ENCODE results near the gene SGO2.

SGO2 gene

DNA sequence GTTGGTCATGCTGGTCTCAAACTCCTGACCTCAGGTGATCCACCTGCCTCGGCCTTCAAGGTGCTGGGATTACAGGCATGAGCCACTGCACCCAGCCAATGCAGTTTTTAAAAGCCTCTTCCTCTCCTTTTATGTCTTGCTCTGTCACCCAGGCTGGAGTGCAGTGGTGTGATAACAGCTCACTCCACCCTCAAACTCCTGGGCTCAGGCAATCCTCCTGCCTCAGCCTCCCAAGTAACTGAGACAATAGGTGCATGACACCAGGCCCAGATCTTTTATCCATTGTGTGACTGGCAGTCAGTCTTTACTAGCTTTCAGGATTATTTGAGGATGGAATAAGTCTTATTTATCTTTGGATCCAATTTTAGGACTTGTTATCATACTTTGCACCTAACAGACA, 29.3 kb upstream of the SGO2 start:
- TF ChIP-seq, protein P1, sequence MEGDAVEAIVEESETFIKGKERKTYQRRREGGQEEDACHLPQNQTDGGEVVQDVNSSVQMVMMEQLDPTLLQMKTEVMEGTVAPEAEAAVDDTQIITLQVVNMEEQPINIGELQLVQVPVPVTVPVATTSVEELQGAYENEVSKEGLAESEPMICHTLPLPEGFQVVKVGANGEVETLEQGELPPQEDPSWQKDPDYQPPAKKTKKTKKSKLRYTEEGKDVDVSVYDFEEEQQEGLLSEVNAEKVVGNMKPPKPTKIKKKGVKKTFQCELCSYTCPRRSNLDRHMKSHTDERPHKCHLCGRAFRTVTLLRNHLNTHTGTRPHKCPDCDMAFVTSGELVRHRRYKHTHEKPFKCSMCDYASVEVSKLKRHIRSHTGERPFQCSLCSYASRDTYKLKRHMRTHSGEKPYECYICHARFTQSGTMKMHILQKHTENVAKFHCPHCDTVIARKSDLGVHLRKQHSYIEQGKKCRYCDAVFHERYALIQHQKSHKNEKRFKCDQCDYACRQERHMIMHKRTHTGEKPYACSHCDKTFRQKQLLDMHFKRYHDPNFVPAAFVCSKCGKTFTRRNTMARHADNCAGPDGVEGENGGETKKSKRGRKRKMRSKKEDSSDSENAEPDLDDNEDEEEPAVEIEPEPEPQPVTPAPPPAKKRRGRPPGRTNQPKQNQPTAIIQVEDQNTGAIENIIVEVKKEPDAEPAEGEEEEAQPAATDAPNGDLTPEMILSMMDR (IDR thresholded peaks at IDR 0.05; ENCODE audit: low read depth, low read length): no peak
- no peaks in the 10 kb centered on the region for H3K36me3 ChIP-seq
- H3K9me3 ChIP-seq: no peaks in the 10 kb centered on the region
- no peaks in the 10 kb centered on the region for H3K27me3 ChIP-seq
- no peaks in the 10 kb centered on the region; the same call in 1 of the 2 replicates for H3K4me1 ChIP-seq
- no peak for DNase-seq
- no peak overlapping the region for H3K4me3 ChIP-seq (ENCODE audit: low read depth, low read length)

DNA sequence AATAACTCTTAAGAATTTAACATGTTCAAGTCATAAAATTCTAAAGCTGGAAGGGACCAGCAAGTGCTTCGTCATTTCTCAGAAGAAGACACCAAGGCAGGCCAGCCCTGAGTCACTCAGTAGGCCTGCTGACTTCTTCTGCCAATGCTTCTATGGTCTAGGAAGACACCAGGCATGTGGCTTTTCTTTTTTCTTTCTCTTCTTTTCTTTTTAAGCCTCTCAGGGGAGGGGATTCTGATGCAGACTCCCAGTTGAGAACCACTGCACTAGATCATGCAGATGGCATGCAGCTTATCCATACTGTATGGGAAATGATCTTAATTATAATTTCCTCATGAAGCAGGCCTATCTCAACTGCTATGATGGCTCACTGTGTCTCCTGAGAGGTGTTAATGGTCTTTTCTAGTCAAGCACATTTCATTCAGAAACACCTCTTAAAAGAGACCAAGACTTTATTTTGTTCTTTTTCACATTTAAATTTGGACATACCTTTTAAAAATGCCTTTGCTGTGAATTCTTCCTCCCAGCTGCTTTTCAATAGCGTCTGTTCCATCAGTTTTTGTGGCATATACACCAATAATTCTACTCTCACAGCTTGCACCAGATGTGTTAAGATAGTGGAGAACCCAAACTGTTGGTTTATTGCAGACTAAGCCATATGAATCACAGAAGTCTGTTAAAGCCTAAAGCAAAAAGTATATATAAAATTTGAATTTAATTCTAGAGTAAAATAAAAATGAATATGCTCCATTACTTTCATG, 27.4 kb upstream of the SGO2 start:
- H3K9me3 ChIP-seq: no peaks in the 10 kb centered on the region
- no peak overlapping the region for H3K4me3 ChIP-seq (ENCODE audit: low read depth, low read length)
- no peaks in the 10 kb centered on the region for H3K27me3 ChIP-seq
- no peaks in the 10 kb centered on the region for H3K36me3 ChIP-seq
- TF ChIP-seq, protein P1 (IDR thresholded peaks at IDR 0.05; ENCODE audit: low read depth, low read length): no peak
- no peak for DNase-seq
- no peaks in the 10 kb centered on the region for H3K4me1 ChIP-seq

DNA sequence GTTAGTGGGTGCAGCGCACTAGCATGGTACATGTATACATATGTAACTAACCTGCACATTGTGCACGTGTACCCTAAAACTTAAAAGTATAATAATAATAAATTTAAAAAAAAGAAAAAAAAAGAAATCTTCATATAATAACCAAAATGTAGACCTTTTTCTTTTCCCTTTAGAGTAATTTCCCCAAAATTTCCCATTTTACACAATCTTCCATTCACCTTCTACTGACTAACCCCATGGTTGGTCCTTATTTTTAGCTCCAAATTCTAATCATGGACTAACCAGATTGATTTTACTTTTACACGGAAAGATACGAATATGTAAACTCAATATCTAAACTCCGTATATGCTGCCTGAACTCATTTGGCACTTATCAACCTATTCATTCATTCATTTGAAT, 23.8 kb upstream of the SGO2 start:
- no peaks in the 10 kb centered on the region for H3K27me3 ChIP-seq
- no peaks in the 10 kb centered on the region for H3K36me3 ChIP-seq
- TF ChIP-seq, protein P1 (IDR thresholded peaks at IDR 0.05; ENCODE audit: low read depth, low read length): no peak
- H3K4me3 ChIP-seq (ENCODE audit: low read depth, low read length): no peak overlapping the region
- no peaks in the 10 kb centered on the region for H3K4me1 ChIP-seq
- no peak for DNase-seq
- H3K9me3 ChIP-seq: no peaks in the 10 kb centered on the region

DNA sequence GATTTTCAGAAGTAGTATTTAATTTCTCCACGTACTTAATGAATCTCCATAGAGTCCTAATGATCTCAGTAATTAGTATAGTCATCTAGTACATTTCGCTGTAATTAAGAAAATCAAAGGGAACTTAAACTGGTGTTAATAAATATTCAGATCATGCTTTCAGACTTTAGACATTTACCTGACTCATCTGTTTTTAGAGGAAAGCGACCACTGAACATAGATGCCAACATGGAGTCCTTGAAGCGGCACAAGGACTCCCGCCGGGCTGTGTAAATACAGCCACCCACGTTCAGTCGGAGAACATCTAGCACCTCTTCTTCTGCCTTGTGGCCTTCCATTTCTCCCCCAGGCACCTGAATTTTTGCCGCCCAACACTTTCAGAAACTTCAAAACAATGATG, 19.3 kb upstream of the SGO2 start:
- Histone ChIP-seq H3K4me1 (no peaks in the 10 kb centered on the region), H3K9me3 (no peaks in the 10 kb centered on the region), H3K27me3 (no peaks in the 10 kb centered on the region), H3K36me3 (no peaks in the 10 kb centered on the region), H3K4me3 (ENCODE audit: low read depth, low read length) (no peak overlapping the region)
- TF ChIP-seq, protein P1 (IDR thresholded peaks at IDR 0.05; ENCODE audit: low read depth, low read length): no peak
- no peak for DNase-seq

DNA sequence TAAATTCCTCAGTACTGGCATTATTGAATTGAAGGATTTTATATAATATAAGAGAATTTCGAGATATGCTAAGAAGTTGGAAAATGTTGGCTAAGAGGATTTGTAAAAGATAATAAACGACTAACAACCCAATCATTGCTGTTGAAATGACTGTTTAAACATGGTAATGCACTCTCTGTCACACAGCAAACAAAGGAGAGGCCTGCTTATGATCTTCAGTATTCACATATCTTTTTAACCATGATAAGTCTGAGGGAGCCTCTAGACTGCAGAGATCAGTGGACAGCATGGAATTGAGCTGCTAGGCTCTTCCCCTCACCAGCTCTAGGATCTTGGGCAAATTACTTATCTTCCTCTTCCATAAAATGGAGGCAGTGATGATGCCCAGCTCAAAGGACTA, 18.8 kb upstream of the SGO2 start:
- DNase-seq: no peak
- Histone ChIP-seq H3K4me3 (ENCODE audit: low read depth, low read length) (no peak overlapping the region), H3K4me1 (no peaks in the 10 kb centered on the region), H3K36me3 (no peaks in the 10 kb centered on the region), H3K27me3 (no peaks in the 10 kb centered on the region; the same call in 1 of the 2 replicates), H3K9me3 (no peaks in the 10 kb centered on the region)
- TF ChIP-seq, protein P1 (IDR thresholded peaks at IDR 0.05; ENCODE audit: low read depth, low read length): no peak

DNA sequence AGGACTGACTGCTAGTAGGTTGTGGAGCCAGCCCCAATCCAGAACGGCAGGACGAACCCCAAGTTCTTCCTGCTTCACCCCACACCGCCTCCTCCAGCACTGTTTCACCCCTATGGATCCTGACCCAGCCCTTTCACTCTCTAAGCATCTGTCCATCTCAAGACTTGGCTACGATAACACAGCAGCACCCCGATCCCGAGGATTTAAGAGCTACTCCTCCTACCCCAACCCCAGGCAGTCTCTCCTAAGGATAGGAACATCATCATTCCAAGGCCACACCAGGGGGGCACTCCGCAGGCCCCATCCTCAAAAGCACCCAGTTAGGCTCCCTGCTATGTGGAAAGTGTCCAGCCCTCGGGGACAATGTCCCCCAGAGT, 16.8 kb upstream of the SGO2 start:
- peak overlapping the region; percentile 78 for H3K4me3 ChIP-seq (ENCODE audit: low read depth, low read length)
- no peak for DNase-seq
- H3K36me3 ChIP-seq: no peaks in the 10 kb centered on the region
- H3K27me3 ChIP-seq: peaks cover 16% of the 10 kb centered on the region
- no peaks in the 10 kb centered on the region for H3K9me3 ChIP-seq
- no peaks in the 10 kb centered on the region for H3K4me1 ChIP-seq
- TF ChIP-seq, protein P1 (IDR thresholded peaks at IDR 0.05; ENCODE audit: low read depth, low read length): no peak

All from BE2C (cell line).